Activated B cell treated with CpG ODN at 0.5 μM for 24 hours (primary cell): ENCODE measurements around the gene MED9. TPM values are rescaled to one million over a fixed set of nuclear protein-coding genes. Genes with fewer than 3 reads are reported as not detected.
A peak's percentile ranks its signal among the peaks of the same experiment; 100 is the strongest.

Experiments used
- ATAC-seq: fragments of 200-7000 bp; cut with Tn5 transposase; one replicate; pipeline ENCODE4 v1.10.0; 2021; ENCODE audit warnings: low read depth, mild to moderate bottlenecking, moderate library complexity
- CTCF ChIA-PET: fragments of 350-600 bp; sonication (Branson Sonifier 250); formaldehyde crosslinking; loops from one replicate; lab custom pipeline; 2021; ENCODE audit warnings: antibody characterized with exemption; lab: Charles Lee
- POLR2A ChIA-PET: fragments of 350-600 bp; sonication (Branson Sonifier 250); formaldehyde crosslinking; loops from one replicate; lab custom pipeline; 2021; ENCODE audit warnings: antibody characterized with exemption; lab: Charles Lee
- DNase-seq: peaks from one replicate; pipeline ENCODE4 v3.0.0; 2022
- H3K27ac Mint-ChIP-seq: one replicate; pipeline ENCODE4 v1.8.0; 2020; ENCODE audit warnings: mixed read lengths
- H3K27me3 Mint-ChIP-seq: one replicate; pipeline ENCODE4 v1.8.0; 2021; ENCODE audit warnings: mixed read lengths
- H3K36me3 Mint-ChIP-seq: one replicate; pipeline ENCODE4 v1.8.0; 2021; ENCODE audit warnings: low read depth, mixed read lengths
- H3K4me1 Mint-ChIP-seq: one replicate; pipeline ENCODE4 v1.8.0; 2021; ENCODE audit warnings: mixed read lengths
- H3K4me3 Mint-ChIP-seq: one replicate; pipeline ENCODE4 v1.8.0; 2020; ENCODE audit warnings: mild to moderate bottlenecking, mixed read lengths
- H3K9me3 Mint-ChIP-seq: one replicate; pipeline ENCODE4 v1.8.0; 2020; ENCODE audit warnings: mixed read lengths
- CTCF ChIP-seq: fragments of 200-600 bp; IDR thresholded peaks from one replicate; pipeline ENCODE4 v1.8.0; 2022; ENCODE audit warnings: antibody characterized with exemption, mild to moderate bottlenecking
- intact Hi-C: fragments of 100-400 bp; cut with micrococcal nuclease; formaldehyde crosslinking; loops from one replicate; pipeline ENCODE4 v1.15.1; 2024
- total RNA-seq: library from RNA; stranded (reverse); gene quantifications from 2 replicates; pipeline ENCODE4 v1.2.3, GENCODE V29; 2022

MED9 gene
- total RNA-seq, 1 donor from 2014 or later = 20.1 TPM

- peak overlapping the region; percentile 80 for H3K4me3 Mint-ChIP-seq
- peaks cover 17% of the 10 kb centered on the region for H3K4me1 Mint-ChIP-seq
- H3K36me3 Mint-ChIP-seq = peaks cover 24% of the 10 kb centered on the region
- ChIA-PET CTCF (interaction anchor here (1.4 to 3.9 kb wide), 5 partner anchors 10 to 423 kb away, joined by 5 to 65 read pairs (median 16); no protein-coding TSS in a partner anchor), POLR2A (no interaction called here)
- ATAC-seq (peak; percentile 2), DNase-seq (no peak)
- H3K27ac Mint-ChIP-seq = no peak overlapping the region
- intact Hi-C loops = loop anchor here (1.0 to 10.0 kb wide), 5 partner anchors 19 to 147 kb away; partner anchors contain the start of genes MED9 and PEMT
- no peaks in the 10 kb centered on the region for H3K9me3 Mint-ChIP-seq
- H3K27me3 Mint-ChIP-seq = peaks cover 8% of the 10 kb centered on the region
- no peak for TF ChIP-seq CTCF
Measured at GRCh38 chr17:17495536-17496188, 18.9 kb downstream of the MED9 start.

GRCh38 chr17:17496189-17497064 is 19.6 kb downstream of the MED9 start, which contains the start of gene RASD1:
Gene RASD1 (minus strand): TSS chr17:17496395. CDS start chr17:17496181, 214 bp downstream.
- H3K27ac Mint-ChIP-seq = no peak within 1 kb of the TSS
- intact Hi-C loops = loop anchor here (1.0 to 10.0 kb wide), 7 partner anchors 20 to 423 kb away; partner anchors contain the start of genes MED9 and PEMT
- ATAC-seq (peak; percentile 88), DNase-seq (peak; percentile 81)
- H3K36me3 Mint-ChIP-seq = peaks cover 17% of the 10 kb centered on the region
- H3K4me3 Mint-ChIP-seq = peak within 1 kb of the TSS; percentile 80
- POLR2A ChIA-PET = interaction anchor here (0.6 to 1.1 kb wide), 4 partner anchors 95 to 608 kb away, joined by 3 to 6 read pairs (median 4); partner anchors contain the start of gene PEMT
- CTCF ChIA-PET = interaction anchor here (0.6 to 3.9 kb wide), 18 partner anchors 9 to 539 kb away, joined by 3 to 65 read pairs (median 4); partner anchors contain the start of gene PEMT
- peak; percentile 67 for TF ChIP-seq CTCF
- no peaks in the 10 kb centered on the region for H3K9me3 Mint-ChIP-seq
- peaks cover 8% of the 10 kb centered on the region for H3K27me3 Mint-ChIP-seq
- H3K4me1 Mint-ChIP-seq = peaks cover 17% of the 10 kb centered on the region

- Mint-ChIP-seq H3K27me3 (peaks cover 8% of the 10 kb centered on the region), H3K4me1 (peaks cover 17% of the 10 kb centered on the region), H3K27ac (no peak overlapping the region), H3K4me3 (peak overlapping the region; percentile 42), H3K36me3 (peaks cover 9% of the 10 kb centered on the region), H3K9me3 (no peaks in the 10 kb centered on the region)
- no peak for TF ChIP-seq CTCF
- no peak for DNase-seq
- CTCF ChIA-PET = interaction anchor here (0.6 to 3.9 kb wide), 17 partner anchors 8 to 536 kb away, joined by 3 to 65 read pairs (median 4); partner anchors contain the start of gene PEMT
- ATAC-seq = no peak
- intact Hi-C loops = loop anchor here (1.0 to 10.0 kb wide), 4 partner anchors 20 to 422 kb away; partner anchors contain the start of gene MED9
- POLR2A ChIA-PET = interaction anchor here (0.6 to 1.1 kb wide), 3 partner anchors 94 to 533 kb away, joined by 4 to 6 read pairs (median 5); partner anchors contain the start of gene PEMT
Measured at GRCh38 chr17:17497065-17497844, 20.5 kb downstream of the MED9 start.

- Mint-ChIP-seq H3K27me3 (peaks cover 12% of the 10 kb centered on the region), H3K4me1 (peaks cover 17% of the 10 kb centered on the region), H3K27ac (no peak overlapping the region), H3K4me3 (no peak overlapping the region), H3K9me3 (no peaks in the 10 kb centered on the region), H3K36me3 (peaks cover 2% of the 10 kb centered on the region)
- no peak for DNase-seq
- ChIA-PET CTCF (interaction anchor here (1.3 to 3.9 kb wide), 5 partner anchors 7 to 421 kb away, joined by 3 to 65 read pairs (median 16); no protein-coding TSS in a partner anchor), POLR2A (interaction anchor here (0.5 kb wide), 1 partner anchor 152 kb away, joined by 3 read pairs; no protein-coding TSS in a partner anchor)
- no peak for ATAC-seq
- intact Hi-C loops = loop anchor here (1.0 to 10.0 kb wide), 4 partner anchors 21 to 421 kb away; partner anchors contain the start of gene MED9
- TF ChIP-seq CTCF = no peak
Measured at GRCh38 chr17:17497845-17498520, 21.2 kb downstream of the MED9 start.
